NCI-H1930 (cell line): ENCODE data around the gene WDR88.
"Not testable (repeated sequence)": the region's sequence is repeated elsewhere in the genome, so short reads cannot be mapped to it uniquely, and the experiment has no call there.

Experiments
- DNase-seq, 2 experiments: peaks; one replicate each; lab custom pipeline; 2025; lab: John Stamatoyannopoulos, UW

The WDR88 gene

GRCh38 chr19:33171222-33171795 is 39.4 kb downstream of the WDR88 start:
- DNase-seq: no peak

GRCh38 chr19:33171916-33172359 is 40.0 kb downstream of the WDR88 start:
- no peak for DNase-seq

GRCh38 chr19:33174186-33174585 is 42.3 kb downstream of the WDR88 start:
- DNase-seq: no peak

GRCh38 chr19:33175156-33175782 is 43.4 kb downstream of the WDR88 start:
- DNase-seq: no peak

GRCh38 chr19:33175886-33176669 is 44.2 kb downstream of the WDR88 start:
- no peak for DNase-seq

GRCh38 chr19:33176670-33177416 is 44.9 kb downstream of the WDR88 start:
- DNase-seq: peak; percentile 100

- peak; percentile 65 to 75 for DNase-seq
Measured at GRCh38 chr19:33177417-33177979, 45.6 kb downstream of the WDR88 start.

GRCh38 chr19:33186431-33187182 is 54.7 kb downstream of the WDR88 start:
- no peak for DNase-seq

GRCh38 chr19:33187183-33187540 is 55.2 kb downstream of the WDR88 start:
- DNase-seq: no peak

DNA sequence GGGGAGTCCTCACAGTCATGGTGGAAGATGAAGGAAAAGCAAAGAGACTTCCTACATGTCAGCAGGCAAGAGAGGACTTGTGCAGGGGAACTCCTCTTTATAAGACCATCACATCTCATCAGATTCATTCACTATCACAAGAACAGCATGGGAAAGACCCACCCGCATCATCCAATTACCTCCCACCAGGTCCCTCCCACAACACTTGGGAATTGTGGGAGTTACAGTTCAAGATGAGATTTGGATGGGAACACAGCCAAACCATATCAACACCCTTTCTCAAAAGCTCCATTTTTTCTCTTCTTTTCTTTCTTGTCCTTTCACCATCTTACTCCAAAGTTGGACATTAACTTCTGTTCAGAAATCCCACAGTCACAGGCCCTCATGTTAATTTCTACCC is 57.5 kb downstream of the WDR88 start:
- DNase-seq: no peak

DNA sequence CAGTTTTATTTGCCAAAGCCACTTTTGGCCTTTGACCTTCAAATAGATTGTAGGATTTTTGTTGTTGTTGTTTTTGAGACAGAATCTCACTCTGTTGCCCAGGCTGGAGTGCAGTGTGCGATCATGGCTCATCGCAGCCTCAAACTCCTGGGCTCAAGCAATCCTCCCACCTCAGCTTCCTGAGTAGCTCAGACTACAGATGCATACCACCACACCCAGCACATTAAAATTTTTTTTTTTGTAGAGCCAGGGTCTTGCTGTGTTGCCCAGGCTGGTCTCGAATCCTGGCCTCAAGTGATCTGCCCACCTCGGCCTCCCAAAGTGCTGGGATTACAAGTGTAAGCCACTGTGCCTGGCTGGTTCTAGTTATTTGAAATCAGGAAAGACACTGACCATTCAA is 59.2 kb downstream of the WDR88 start:
- not testable (repeated sequence) for DNase-seq

GRCh38 chr19:33191501-33191900 is 59.6 kb downstream of the WDR88 start:
- no peak for DNase-seq

DNA sequence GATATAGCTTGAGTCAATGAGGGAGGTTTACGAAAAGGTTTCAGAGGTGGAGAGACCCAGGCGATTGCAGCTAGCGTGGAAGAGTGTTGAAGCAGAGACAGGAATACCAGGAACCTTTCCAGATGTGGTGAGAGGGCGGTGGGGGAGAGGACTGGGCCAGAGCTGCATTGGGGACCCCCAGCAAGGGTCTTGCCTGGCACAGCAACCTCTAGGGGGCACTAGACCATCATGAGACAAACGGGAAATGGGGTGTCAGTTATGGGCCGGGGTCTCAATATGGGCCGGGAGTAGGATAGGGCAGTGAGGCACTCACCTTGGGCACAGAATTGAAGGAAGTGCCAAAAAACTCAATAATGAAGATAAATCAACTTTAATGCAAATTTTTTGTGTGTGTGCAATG is 60.1 kb downstream of the WDR88 start:
- DNase-seq: no peak

GRCh38 chr19:33193269-33193864 is 61.5 kb downstream of the WDR88 start:
- no peak for DNase-seq

- DNase-seq: peak; percentile 15 to 64
Measured at GRCh38 chr19:33193865-33194362, 62.0 kb downstream of the WDR88 start, which contains the start of gene LRP3. Gene LRP3, plus strand, starts transcription at chr19:33194330. Its CDS starts 456 bp downstream, at chr19:33194786.

- no peak for DNase-seq
Measured at GRCh38 chr19:33194532-33194885, 62.6 kb downstream of the WDR88 start.

DNA sequence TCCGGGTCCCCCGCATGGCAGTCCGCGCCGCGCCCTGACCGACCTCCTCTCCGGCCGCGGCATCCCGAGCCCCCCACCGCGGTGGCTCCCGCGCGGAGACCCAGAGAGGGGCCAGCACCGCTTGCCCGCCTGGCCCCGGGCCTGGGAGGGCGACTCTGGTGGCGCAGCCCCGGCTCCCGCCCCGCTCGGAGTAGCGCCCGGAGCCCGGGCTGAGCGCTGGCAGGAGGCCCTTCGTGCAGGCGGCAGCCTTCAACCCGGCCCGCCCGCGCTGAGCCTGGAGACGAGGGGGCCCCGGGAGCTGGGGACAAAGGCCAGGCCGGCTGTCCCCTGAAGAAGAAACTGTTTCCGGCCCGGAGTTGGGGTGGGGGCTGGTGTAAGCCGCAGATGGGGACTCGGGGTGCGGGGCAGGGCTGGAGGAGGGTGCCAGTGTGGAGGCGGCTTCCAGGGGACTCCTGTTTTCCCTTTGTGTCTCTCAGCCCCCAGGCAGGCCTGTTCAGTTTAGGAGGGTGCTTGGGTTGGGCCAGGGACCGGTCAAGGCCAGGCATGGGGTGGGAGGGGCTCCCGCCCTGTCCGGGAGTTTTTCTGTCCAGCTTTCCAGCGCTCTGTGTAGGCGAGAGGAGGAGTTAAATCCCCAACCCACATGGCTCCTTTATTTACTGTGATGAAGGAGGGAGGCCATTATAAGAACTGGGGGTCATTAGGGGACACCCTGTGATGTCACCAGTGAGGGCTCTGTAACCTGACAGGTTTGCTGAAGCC is 63.2 kb downstream of the WDR88 start:
- no peak for DNase-seq

- DNase-seq: no peak
Measured at GRCh38 chr19:33195645-33196347, 63.9 kb downstream of the WDR88 start.

DNA sequence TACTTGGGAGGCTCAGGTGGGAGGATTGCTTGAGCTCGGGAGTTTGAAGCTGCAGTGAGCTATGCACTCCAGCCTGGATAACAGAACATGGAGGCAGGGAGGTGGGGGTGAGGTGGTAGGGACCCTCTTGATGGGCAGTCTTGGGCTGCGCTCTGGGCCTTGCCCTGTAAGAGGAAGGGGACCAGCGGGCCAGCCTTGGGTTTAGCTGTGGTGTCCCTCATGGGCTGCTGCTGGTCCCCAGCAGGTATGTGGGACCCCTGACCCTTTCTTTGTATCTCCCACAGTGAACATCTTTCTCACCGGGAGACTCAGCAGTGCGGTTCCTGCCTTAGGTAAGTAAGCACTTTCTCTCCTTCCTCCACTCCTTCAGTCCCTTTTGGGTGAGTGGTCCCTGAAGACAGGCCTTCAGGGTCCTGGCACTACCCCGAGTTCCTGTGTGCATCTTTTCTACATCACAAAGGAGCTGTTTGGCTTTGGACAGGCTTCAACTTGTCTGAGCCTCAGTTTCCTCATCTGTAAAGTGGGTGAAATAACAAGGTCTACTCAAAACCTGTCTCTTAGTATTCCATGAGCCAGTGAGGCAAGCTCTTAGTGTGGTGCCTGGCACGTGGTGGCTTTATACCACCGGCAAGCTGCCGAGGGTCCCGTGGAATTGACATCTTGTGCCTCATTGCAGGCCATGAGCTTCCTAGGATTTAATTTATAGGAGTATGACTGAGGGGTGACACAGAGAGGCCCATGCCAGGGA is 64.7 kb downstream of the WDR88 start:
- DNase-seq: no peak
